GM21825 (cell line): ENCODE data around the gene HNRNPUL1.
"Not testable (repeated sequence)": the region's sequence is repeated elsewhere in the genome, so short reads cannot be mapped to it uniquely, and the experiment has no call there.

Experiments used
- ATAC-seq: cut with Tn5 transposase; IDR thresholded peaks from one replicate; pipeline ENCODE4 v1.9.1; 2021; ENCODE audit warnings: mild to moderate bottlenecking, moderate library complexity; ENCODE audit not compliant: unreplicated experiment

HNRNPUL1 gene

GRCh38 chr19:41324231-41324702 lies 60.1 kb downstream of the HNRNPUL1 start:
- no peak for ATAC-seq

- no peak for ATAC-seq
These were observed 60.9 kb downstream of the HNRNPUL1 start for GRCh38 chr19:41324921-41325639.

GRCh38 chr19:41325640-41325946 lies 61.4 kb downstream of the HNRNPUL1 start:
- ATAC-seq, result no peak

GRCh38 chr19:41325947-41326706 lies 62.0 kb downstream of the HNRNPUL1 start:
- ATAC-seq, result no peak

GRCh38 chr19:41327076-41327575 lies 63.0 kb downstream of the HNRNPUL1 start:
- ATAC-seq, result no peak

GRCh38 chr19:41327576-41328156 lies 63.5 kb downstream of the HNRNPUL1 start:
- ATAC-seq, result peak; percentile 40

- ATAC-seq, result peak; percentile 14
These were observed 64.1 kb downstream of the HNRNPUL1 start for GRCh38 chr19:41328157-41328841.

- no peak for ATAC-seq
These were observed 64.7 kb downstream of the HNRNPUL1 start for GRCh38 chr19:41328842-41329225.

- no peak for ATAC-seq
These were observed 66.3 kb downstream of the HNRNPUL1 start for GRCh38 chr19:41330481-41330880.

GRCh38 chr19:41330946-41331678 lies 66.9 kb downstream of the HNRNPUL1 start:
- no peak for ATAC-seq

- no peak for ATAC-seq
These were observed 67.8 kb downstream of the HNRNPUL1 start for GRCh38 chr19:41332000-41332399.

- ATAC-seq, result no peak
These were observed 68.3 kb downstream of the HNRNPUL1 start for GRCh38 chr19:41332468-41332867.

- ATAC-seq, result no peak
These were observed 70.6 kb downstream of the HNRNPUL1 start for GRCh38 chr19:41334793-41335192.

GRCh38 chr19:41335467-41335866 lies 71.3 kb downstream of the HNRNPUL1 start:
- ATAC-seq, result no peak

GRCh38 chr19:41339936-41340335 lies 75.8 kb downstream of the HNRNPUL1 start:
- ATAC-seq, result no peak

GRCh38 chr19:41341669-41342490 lies 77.7 kb downstream of the HNRNPUL1 start:
- ATAC-seq, result no peak

- no peak for ATAC-seq
These were observed 80.0 kb downstream of the HNRNPUL1 start for GRCh38 chr19:41344162-41344561.

GRCh38 chr19:41346916-41347315 lies 82.7 kb downstream of the HNRNPUL1 start:
- not testable (repeated sequence) for ATAC-seq

- ATAC-seq, result no peak
These were observed 86.7 kb downstream of the HNRNPUL1 start for GRCh38 chr19:41350735-41351338.
